ENCODE measurements around the gene PRKCB.
"Not testable (repeated sequence)": the region's sequence is repeated elsewhere in the genome, so short reads cannot be mapped to it uniquely, and the experiment has no call there.

- TF ChIP-seq EZH2 (IDR thresholded peaks at IDR 0.05; ENCODE audit: low read length, missing control alignments); CTCF (conservative IDR thresholded peaks at IDR 0.05 in 1 of 2, IDR thresholded peaks at IDR 0.05 in 1 of 2; ENCODE audit: low read depth in 1 of 2, low read length in 2 of 2): not testable (repeated sequence)
These were observed 179.2 kb downstream of the PRKCB start for GRCh38 chr16:24014955-24015354.
